Esophagus squamous epithelium (tissue), 4 donors: Measurements from ENCODE around the gene SLC30A3.

Experiments
- POLR2A ChIP-seq, 4 donors: fragments of 450-650 bp; IDR thresholded peaks; one replicate each; pipeline ENCODE4 v1.6.1; 2017; ENCODE audit warnings: antibody characterized with exemption in 4 of 4, mild to moderate bottlenecking in 4 of 4, moderate library complexity in 3 of 4
- TF ChIP-seq, protein P1 (sequence below), 6 experiments: fragments of 450-650 bp in 4 of 6; fragments of 200-600 bp in 2 of 6; sonication (generic) in 2 of 6; IDR thresholded peaks; one replicate each; pipeline ENCODE4 v1.5.1; 2016 to 2019; ENCODE audit warnings: antibody characterized with exemption in 6 of 6, mild to moderate bottlenecking in 4 of 6, moderate library complexity in 4 of 6

GRCh38 chr2:27305516-27305915 lies 42.7 kb upstream of the SLC30A3 start:
- TF ChIP-seq, protein P1, sequence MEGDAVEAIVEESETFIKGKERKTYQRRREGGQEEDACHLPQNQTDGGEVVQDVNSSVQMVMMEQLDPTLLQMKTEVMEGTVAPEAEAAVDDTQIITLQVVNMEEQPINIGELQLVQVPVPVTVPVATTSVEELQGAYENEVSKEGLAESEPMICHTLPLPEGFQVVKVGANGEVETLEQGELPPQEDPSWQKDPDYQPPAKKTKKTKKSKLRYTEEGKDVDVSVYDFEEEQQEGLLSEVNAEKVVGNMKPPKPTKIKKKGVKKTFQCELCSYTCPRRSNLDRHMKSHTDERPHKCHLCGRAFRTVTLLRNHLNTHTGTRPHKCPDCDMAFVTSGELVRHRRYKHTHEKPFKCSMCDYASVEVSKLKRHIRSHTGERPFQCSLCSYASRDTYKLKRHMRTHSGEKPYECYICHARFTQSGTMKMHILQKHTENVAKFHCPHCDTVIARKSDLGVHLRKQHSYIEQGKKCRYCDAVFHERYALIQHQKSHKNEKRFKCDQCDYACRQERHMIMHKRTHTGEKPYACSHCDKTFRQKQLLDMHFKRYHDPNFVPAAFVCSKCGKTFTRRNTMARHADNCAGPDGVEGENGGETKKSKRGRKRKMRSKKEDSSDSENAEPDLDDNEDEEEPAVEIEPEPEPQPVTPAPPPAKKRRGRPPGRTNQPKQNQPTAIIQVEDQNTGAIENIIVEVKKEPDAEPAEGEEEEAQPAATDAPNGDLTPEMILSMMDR (IDR thresholded peaks at IDR 0.05): no peak
- TF ChIP-seq POLR2A (IDR thresholded peaks at IDR 0.05): no peak
